Stimulated activated CD8-positive, alpha-beta memory T cell treated with anti-CD3 and anti-CD28 coated beads, Interleukin-15, amount 100 ng/mL, for 24 hours (primary cell): ENCODE data around the gene FRMD1.

Experiments
- DNase-seq: peaks from one replicate; pipeline ENCODE4 v3.0.0-alpha.2; 2020; ENCODE audit warnings: low read depth

The FRMD1 gene

GRCh38 chr6:168054765-168055560 is 24.0 kb downstream of the FRMD1 start:
- no peak for DNase-seq

GRCh38 chr6:168053957-168054471 is 25.0 kb downstream of the FRMD1 start:
- no peak for DNase-seq

GRCh38 chr6:168053086-168053956 is 25.7 kb downstream of the FRMD1 start:
- no peak for DNase-seq

GRCh38 chr6:168052291-168052891 is 26.6 kb downstream of the FRMD1 start:
- DNase-seq: no peak

- DNase-seq: no peak
These were observed 27.4 kb downstream of the FRMD1 start for GRCh38 chr6:168051648-168052047.

GRCh38 chr6:168050881-168051586 is 28.0 kb downstream of the FRMD1 start:
- DNase-seq: no peak

GRCh38 chr6:168050225-168050880 is 28.7 kb downstream of the FRMD1 start:
- DNase-seq: no peak

- DNase-seq: no peak
These were observed 29.2 kb downstream of the FRMD1 start for GRCh38 chr6:168049706-168050224.

- DNase-seq: no peak
These were observed 29.7 kb downstream of the FRMD1 start for GRCh38 chr6:168049277-168049676.

- DNase-seq: no peak
These were observed 30.3 kb downstream of the FRMD1 start for GRCh38 chr6:168048724-168049025.

- DNase-seq: no peak
These were observed 30.9 kb downstream of the FRMD1 start for GRCh38 chr6:168047841-168048723.

GRCh38 chr6:168046696-168047095 is 32.3 kb downstream of the FRMD1 start:
- DNase-seq: no peak

- DNase-seq: no peak
These were observed 33.0 kb downstream of the FRMD1 start for GRCh38 chr6:168045706-168046620.

- DNase-seq: no peak
These were observed 33.8 kb downstream of the FRMD1 start for GRCh38 chr6:168045141-168045691.

- no peak for DNase-seq
These were observed 34.4 kb downstream of the FRMD1 start for GRCh38 chr6:168044521-168045130.

GRCh38 chr6:168043848-168044415 is 35.1 kb downstream of the FRMD1 start:
- DNase-seq: no peak

GRCh38 chr6:168043193-168043847 is 35.7 kb downstream of the FRMD1 start:
- no peak for DNase-seq
